Eye (tissue), 1 donor: ENCODE data around the gene ITPK1.

Experiments used
- DNase-seq: peaks from one replicate; pipeline ENCODE4 v3.0.0-alpha.2; 2015

The ITPK1 gene

GRCh38 chr14:92984896-92985295 lies 130.8 kb downstream of the ITPK1 start:
- DNase-seq, result no peak

DNA sequence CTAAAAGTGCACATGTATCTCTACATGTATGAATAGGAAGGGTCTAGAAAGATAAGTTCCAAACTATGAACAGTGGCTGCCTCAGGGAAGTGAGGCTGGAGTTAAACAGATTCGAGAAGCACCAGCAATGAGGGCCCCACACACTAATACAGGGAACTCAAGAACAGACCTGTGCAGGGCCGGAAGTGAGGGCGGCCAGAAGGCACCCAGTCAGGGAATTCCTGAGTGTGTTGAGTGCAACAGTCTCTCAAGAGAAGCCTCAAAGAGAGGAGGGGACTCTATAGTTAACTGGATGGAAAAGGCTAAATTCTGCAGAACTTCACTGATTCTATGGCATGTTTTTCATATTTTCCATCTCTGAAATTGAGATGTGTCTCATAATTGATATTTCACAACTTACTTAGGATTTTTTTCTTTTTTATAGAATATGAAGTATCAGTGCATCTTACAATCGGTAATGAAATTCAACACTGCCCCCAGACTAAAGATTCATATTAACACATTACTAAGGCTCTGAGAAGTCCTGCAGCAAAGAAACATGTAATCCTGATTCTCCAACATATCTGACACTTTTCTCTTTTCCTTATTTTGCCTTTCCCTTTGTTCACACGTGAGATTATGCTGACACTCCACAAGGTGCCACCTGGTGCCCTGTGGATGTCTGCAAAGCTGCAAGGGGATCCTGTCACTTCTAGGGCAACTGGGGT lies 131.5 kb downstream of the ITPK1 start:
- DNase-seq, result no peak

DNA sequence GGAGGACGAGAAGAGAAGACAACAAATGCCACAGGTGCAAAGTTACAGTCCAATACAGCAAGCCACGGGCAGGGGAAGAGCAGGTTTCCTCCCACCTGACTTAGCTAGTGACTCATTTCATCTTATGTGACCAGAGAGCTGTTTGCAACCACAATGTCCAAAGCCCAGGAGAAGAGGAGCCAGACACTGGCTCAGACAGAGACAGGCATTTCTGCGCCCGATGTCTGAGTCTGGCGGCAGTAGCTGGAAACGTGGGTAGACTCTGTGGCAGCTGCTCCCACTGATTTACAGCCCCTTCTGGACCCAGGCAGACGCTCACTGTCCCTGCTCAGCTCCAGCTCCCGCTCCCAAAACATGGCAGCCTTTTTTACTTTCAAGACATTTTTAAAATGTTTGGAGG lies 132.8 kb downstream of the ITPK1 start:
- DNase-seq, result no peak

- no peak for DNase-seq
These were observed 134.0 kb downstream of the ITPK1 start for GRCh38 chr14:92981726-92982125.

GRCh38 chr14:92980866-92981265 lies 134.9 kb downstream of the ITPK1 start:
- DNase-seq, result no peak

DNA sequence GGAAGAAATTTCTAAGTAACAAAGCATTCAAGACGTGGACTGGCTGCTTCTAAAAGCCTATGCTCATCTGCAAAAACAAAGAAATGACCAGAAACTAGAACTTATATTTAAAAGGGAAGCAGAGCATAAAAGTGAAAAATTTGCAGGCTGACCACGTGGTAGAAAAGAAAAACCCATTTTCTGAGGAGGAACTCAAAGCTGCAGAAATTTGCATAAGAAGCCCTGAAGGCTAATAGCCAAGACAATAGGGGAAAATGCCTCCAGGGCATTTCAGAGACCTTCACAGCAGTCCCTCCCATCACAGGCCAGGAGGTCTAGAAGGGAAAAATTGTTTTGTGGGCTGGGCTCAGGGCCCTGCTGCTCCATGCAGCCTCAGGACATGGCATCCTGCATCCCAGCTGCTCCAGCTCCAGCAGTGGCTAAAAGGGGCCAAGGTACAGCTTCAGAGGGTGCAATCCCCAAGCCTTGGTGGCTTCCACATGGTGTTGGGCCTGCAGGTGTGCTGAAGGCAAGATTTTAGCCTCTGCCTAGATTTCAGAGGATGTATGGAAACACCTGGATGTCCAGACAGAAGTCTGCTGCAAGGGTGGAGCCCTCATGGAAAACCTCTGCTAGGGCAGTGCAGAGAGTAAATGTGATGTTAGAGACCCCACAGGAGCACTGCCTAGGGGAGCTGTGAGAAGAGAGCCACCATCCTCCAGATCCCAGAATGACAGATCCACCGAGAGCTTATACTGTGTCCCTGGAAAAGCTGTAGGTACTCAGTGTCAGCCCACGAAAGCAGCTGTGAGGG lies 137.3 kb downstream of the ITPK1 start:
- no peak for DNase-seq

- no peak for DNase-seq
These were observed 139.5 kb downstream of the ITPK1 start for GRCh38 chr14:92976268-92976667.

DNA sequence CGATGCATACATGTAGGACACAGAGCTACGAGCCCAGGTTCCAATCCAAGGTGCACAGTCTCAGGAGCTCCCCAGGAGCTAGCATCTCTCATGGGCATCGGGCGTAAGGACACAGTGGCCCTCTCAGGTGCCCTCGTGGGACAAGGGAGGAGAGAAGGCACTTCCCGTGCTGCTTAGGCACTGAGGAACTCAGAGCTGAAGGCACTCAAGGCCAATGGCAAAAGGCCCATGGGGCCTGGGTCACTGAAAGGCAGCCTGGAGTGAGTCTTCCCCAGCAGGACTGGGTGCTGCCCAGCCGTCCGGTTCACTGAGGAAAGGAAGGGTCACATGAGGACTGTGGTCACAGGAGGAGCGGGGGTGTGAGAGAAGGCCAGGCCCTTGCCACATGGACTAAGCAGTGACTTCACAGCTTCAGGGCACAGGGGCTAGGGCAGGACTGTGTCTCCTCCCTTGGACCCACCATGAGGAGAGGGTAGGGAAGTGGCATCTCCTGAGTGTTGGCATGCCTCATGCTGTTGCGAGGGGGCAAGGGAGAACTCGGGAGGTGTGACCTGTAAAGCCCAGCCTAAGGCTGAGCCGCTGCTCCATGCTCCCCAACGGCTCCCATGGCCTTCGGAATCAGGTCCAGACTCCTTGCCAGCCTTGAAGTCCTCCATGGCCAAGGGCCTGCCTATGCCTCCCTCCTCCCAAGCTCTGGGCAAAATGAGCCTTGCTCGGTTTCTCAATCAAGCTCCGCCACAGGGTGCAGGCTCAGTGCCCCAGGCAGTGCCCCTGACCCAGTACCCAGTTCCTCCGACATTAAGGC lies 141.0 kb downstream of the ITPK1 start:
- no peak for DNase-seq

DNA sequence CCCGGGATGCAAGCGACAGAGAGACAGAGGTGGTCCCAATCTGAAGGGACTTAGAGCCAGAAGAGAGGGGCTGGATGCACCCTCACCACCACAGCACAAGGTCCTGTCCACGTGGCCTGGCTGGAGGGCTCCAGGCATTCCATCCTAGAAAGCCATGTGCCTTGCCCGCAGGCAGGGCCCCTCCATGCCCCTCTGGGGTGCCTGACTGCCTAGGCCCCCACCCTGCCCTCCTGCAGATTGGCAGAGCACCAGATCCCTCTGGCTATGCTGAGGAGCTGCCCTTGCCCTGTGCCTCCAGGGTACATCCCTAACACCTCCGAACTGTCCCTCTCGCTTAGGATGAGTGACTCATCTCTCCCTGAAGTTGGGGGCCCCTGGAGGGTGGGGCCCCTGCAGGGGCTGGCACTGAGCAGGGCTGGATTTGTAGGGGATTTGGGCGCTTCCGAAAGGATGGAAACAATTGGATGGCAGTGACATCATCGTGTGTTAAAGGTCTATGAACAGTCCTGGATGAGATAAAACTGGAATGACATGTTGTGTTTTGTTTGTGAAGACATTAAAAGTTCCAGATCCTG lies 141.8 kb downstream of the ITPK1 start:
- DNase-seq, result no peak

DNA sequence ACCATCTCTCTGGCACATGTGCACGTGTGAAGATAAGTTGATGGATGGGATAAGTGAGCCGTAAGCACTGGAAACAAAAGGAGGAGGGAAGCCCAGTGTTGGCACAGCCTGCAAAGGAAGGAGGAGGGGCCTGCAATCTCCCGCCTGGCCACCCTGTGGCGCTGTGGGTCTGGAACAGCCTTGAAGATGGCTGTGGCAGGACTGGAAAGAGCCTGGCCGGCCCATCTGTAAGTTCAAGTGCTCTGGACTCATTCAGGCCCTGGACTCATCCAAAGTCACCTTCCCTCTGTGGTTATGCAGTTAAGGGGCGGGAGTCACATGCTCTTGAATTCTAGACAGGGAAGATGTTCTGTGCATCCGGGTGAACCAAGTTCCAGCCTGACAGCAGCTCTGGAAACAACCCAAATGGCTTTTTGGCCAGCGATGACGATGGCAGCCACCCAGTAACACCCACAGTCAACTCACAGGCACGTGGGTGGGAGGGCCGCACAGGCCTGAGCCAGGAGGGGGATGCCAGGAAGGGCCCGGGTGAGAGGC lies 142.4 kb downstream of the ITPK1 start:
- DNase-seq, result peak; percentile 89

GRCh38 chr14:92971601-92972180 lies 144.0 kb downstream of the ITPK1 start:
- DNase-seq, result no peak

DNA sequence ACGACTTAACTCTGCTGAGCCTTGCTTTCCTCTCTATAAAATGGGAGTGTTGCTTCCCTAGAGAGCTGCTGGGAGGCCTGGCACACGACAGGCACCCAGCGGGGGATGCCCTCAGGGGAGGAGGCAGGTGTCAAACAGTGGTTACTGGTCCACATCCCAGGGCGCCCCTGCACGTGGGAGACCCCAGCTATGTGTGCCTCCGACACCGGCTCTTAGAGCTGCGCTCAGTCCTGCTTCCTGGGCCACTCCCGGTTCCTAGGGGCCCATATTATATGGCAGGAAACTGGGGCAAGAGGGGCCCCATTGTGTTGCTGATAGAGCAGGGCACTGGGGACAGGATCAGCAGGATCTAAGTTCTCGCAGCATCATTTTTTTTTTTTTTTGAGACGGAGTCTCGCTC lies 145.5 kb downstream of the ITPK1 start:
- no peak for DNase-seq

DNA sequence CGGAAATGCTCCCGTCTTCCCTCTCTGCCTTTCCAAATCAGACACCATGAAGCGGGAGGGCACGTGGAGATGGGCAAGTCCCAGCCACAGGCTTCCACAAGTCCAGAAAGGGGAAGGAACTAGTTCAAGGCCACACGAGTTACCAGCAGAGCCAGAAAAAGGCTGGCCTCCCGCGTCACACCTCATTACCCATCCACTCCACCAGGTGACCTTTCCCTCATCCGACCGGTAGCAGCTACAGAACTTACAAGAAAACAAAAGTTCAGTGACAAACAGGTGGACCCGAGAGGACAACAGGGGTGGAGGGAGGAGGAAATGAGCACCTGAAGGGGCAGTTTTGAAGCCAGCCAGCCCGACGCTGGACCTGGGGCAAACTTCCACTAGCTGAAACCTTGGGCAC lies 145.9 kb downstream of the ITPK1 start:
- DNase-seq, result no peak

DNA sequence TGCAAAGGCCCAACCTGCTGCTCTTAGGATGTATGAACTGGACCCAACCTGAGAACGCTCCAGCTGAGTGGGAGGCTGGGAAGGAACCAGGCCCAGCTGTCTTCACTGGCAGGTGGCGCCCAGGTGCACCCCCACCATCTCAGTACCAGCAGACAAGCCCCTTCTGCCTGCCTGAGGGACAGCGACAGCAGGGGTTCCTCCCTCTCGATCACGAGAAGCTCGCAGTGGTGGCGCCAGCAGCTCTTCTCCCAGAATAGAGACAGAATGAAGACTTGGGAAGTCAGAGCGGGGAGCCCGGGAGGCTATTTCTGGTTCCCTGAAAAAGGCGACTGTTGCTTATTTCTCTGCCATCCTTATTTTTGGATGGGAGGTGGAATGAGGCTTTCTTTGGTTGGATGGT lies 146.3 kb downstream of the ITPK1 start:
- DNase-seq, result no peak

DNA sequence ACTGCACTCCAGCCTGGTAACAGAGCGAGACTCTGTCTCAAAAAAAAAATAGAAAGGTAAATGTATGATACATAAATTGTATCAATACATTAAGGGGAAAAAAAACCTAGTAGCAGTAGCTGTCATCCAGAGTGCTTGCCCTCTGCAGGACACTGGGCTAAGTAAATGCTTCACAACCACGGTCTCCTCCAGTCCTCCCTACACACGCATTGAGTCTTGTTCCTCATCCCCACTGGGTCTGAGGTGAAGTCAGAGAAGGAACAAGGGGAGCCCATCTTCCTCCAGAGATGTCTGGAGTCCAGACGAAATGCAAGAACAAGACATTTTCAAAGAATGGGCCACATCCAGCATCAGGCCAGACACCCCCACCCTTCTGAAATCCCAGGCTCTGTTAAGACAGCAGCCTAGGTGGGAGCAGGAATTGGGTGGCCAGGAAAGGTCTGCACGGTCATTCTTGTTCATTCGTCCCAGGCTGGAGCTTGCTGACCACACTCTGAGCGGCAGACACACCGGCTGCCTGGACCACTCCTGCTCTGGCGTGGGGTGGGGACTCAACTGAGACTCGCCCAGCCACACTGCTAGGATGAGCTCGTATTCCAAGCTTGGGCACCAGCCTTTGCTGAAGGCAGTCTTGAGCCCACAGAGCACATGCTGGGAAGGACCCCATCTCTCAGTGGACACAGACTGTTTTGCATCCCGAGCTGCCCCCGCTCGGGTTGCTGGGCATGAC lies 147.3 kb downstream of the ITPK1 start:
- no peak for DNase-seq

DNA sequence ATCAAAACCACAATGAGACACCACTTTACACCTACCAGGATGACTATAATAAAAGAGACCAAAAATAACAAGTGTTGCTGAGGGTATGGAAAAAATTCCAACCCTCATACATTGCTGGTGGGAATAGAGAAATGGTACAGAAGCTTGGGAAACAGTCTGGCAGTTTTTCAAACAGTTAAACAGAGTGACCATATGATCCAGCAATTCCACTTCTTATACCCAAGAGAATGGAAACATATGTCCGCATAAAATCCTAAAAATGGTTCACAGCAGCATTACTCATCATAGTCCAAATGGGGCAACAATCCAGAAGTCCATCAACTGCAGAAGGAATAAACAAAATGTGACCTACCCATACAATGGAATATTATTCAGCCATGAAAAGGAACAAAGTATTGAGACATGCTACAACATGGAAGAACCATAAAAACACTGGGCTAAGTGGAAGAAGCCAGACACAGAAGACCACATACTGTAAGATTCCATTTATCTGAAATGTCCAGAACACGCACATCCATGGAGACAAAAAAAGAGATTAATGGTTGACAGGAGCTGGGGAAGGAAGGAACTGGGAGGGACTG lies 148.3 kb downstream of the ITPK1 start:
- DNase-seq, result no peak

DNA sequence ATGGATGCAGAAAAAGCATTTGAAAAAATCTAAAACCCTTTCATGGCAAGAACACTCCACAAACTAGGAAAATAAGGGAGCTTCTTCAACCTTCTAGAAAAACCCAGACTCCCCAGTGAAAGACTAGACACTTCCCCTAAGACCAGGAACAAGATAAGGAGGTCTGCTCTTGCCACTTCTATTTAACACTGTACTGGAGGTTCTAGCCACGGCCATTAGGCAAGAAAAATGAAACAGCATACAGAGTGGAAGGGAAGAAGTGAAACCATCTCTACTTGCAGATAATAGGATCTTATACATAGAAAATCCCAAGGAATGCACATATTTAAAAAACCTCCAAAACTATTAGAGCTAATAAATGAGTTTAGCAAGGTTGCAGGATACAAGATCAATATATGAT lies 150.4 kb downstream of the ITPK1 start:
- no peak for DNase-seq

DNA sequence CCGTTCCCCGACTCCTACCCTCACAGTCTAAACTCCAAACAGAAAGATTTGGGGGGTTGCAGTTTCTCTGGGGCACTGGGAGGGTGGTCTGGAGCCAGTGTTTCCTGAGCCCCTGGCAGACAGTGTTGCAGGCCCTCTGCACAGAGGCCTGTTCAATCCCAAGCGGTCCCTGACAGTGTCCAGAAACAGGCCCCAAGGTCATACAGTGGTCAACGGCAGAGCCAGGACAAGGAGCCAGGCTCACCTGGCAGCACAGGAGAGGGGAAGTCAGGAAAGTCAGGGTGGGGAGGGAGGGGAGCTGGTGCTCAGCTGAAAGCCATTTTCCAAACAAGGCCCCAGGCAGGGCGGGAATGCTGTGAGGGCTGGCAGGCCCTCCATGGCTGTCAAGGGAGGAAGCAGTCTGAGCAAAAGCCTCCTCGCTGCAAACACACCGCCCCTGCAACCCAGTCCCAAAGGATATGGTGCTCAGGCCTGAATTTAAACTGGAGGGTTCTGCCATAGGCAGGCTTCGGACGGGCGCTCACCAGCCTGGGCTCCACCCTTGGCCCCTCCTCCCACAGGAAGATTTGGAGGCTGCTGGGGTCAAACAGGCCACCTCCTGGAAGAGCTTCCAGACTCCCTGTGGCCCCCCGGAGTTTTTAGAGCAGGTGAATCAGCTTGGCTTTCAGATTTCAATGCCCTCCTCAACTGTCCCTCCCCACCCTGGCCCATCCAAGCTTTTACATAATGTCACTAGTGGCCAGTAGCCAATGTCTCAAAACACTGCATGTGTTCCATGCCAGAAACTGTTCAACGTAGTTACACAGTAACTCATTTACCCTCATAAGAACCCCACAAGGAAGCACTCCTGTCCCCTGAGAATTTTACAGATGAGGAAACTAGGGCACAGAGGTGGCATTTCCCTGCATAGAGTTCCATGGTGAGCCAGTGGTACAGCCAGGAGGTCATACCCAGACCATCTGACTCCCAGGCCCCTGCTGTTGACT lies 151.3 kb downstream of the ITPK1 start:
- no peak for DNase-seq

DNA sequence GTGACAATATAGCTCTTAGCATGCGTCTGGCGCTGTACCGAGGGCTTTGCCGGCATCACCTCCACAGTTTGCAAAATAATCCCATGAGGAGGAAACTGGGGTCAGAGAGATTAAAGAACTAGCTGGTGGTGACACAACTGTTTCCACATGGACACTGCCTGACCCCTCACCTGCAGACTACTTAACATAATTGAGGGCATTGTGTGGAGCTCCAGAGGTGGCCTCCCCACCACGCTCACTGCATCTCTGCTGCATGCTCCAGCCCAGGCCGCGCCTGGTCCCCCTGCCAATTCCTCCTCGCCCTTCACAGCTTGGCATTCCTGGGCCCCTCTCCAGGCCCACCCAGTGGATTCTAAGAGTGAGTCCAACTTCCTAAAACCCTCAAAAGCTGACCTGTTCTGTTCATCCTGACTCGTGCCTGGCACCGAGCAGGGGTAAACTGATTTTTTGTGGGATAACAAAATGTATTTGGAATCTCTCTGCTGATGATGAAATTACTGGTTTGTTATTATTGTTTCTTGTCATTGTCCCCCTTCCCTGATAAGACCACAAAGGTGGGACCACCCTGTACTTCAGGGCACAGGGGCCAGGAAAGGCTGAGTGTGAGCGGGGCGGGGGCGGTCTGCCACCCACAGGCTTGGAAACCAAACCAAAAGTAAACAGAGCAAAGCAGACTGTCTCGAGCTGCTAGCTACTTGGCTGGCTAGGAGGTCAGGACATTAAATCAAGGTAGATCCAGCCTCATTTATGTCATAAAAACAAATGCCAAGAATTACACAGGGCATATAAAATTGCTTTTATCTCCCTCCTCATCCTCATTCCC lies 152.2 kb downstream of the ITPK1 start:
- peak; percentile 39 for DNase-seq

DNA sequence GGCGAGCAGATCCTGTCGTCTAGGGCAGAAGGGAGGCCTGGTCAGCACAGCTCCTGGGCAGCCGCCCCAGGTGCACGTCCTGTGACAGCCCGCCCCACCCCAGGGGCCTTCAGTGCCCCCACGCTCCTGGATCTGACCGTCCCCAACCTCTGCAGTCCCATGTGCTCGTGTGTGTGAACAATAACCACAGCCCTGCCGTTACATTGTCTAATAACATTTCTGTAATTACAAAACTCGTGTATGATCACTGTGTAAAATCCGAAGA lies 153.0 kb downstream of the ITPK1 start:
- no peak for DNase-seq
